NCI-H748 (cell line): ENCODE measurements around the gene SATB1.
A peak's percentile ranks its signal among the peaks of the same experiment; 100 is the strongest.

Experiments
- DNase-seq: peaks from one replicate; lab custom pipeline; 2025; ENCODE audit not compliant: unreplicated experiment; lab: John Stamatoyannopoulos, UW

Gene SATB1

GRCh38 chr3:18402239-18402799 lies 22.8 kb downstream of the SATB1 start:
- no peak for DNase-seq

- DNase-seq, result no peak
Measured at GRCh38 chr3:18401300-18401961, 23.7 kb downstream of the SATB1 start.

GRCh38 chr3:18398448-18398847 lies 26.7 kb downstream of the SATB1 start:
- DNase-seq, result no peak

- no peak for DNase-seq
Measured at GRCh38 chr3:18396428-18396827, 28.7 kb downstream of the SATB1 start.

GRCh38 chr3:18394384-18394995 lies 30.6 kb downstream of the SATB1 start:
- no peak for DNase-seq

- no peak for DNase-seq
Measured at GRCh38 chr3:18393906-18394305, 31.2 kb downstream of the SATB1 start.

- no peak for DNase-seq
Measured at GRCh38 chr3:18390024-18390660, 35.0 kb downstream of the SATB1 start.

- peak; percentile 49 for DNase-seq
Measured at GRCh38 chr3:18389108-18389733, 35.9 kb downstream of the SATB1 start.

- no peak for DNase-seq
Measured at GRCh38 chr3:18386274-18386890, 38.8 kb downstream of the SATB1 start.

- DNase-seq, result no peak
Measured at GRCh38 chr3:18385706-18386105, 39.4 kb downstream of the SATB1 start.

- DNase-seq, result no peak
Measured at GRCh38 chr3:18382760-18383369, 42.3 kb downstream of the SATB1 start.

GRCh38 chr3:18379647-18380046 lies 45.5 kb downstream of the SATB1 start:
- DNase-seq, result peak; percentile 7

GRCh38 chr3:18378218-18378617 lies 46.9 kb downstream of the SATB1 start:
- peak; percentile 91 for DNase-seq

GRCh38 chr3:18376682-18377081 lies 48.5 kb downstream of the SATB1 start:
- DNase-seq, result no peak

GRCh38 chr3:18372786-18373405 lies 52.2 kb downstream of the SATB1 start:
- no peak for DNase-seq

- DNase-seq, result peak; percentile 67
Measured at GRCh38 chr3:18370672-18371071, 54.5 kb downstream of the SATB1 start.

- DNase-seq, result peak; percentile 96
Measured at GRCh38 chr3:18369551-18370185, 55.5 kb downstream of the SATB1 start.

GRCh38 chr3:18366258-18366657 lies 58.9 kb downstream of the SATB1 start:
- DNase-seq, result no peak

- DNase-seq, result no peak
Measured at GRCh38 chr3:18363338-18363737, 61.8 kb downstream of the SATB1 start.

GRCh38 chr3:18357747-18358146 lies 67.4 kb downstream of the SATB1 start:
- no peak for DNase-seq
